Measurements from ENCODE around the gene CREB5.
A peak's percentile ranks its signal among the peaks of the same experiment; 100 is the strongest.

DNA sequence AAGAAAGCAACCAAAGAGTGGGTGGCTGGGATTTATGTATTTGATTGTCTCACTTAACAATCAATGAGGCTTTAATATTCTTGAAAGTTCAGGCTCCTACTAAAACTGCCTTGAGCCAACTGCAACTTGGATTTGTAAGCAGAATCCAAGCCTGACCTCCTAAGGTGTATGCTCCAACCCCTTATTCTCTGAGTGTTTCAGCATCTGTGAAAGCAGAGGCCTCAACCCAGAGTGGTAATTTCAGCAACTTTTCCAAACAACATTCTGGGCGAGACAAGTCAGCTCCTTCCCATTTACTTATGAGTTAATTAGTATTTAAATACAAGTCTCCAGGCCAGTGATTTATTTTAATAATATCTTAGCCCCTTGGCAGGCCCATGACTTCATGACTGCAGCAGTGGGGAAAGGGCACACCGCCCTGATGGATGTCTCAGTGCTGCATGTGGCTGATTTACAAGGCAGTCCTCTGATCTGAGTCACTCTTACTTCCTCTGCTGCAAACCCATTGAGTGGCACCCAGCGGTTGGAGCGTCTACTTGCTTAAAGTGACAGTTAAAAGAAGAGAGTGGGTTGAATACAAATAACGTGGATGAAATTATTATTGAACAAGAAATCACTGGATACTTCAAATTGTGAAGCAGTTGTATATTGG is 336.7 kb downstream of the CREB5 start:
- TF ChIP-seq TCF12 (IDR thresholded peaks at IDR 0.05; ENCODE audit: low read depth) (no peak), REST (IDR thresholded peaks at IDR 0.05; ENCODE audit: low read depth) (no peak), EP300 (IDR thresholded peaks at IDR 0.05; ENCODE audit: borderline replicate concordance) (no peak), TEAD4 (IDR thresholded peaks at IDR 0.05) (no peak), YY1 (IDR thresholded peaks at IDR 0.05; ENCODE audit: low read depth) (no peak)
- TF ChIP-seq, protein P1, sequence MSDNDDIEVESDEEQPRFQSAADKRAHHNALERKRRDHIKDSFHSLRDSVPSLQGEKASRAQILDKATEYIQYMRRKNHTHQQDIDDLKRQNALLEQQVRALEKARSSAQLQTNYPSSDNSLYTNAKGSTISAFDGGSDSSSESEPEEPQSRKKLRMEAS (IDR thresholded peaks at IDR 0.05): 0 out of 2 replicates have a peak, but pooled peaks have one; percentile 10
